GM23338 (cell line): Measurements from ENCODE around the gene CDK5RAP2. TPM values are rescaled to one million over a fixed set of nuclear protein-coding genes. Genes with fewer than 3 reads are reported as not detected.

ENCODE experiments used
- ATAC-seq: fragments of 200-7000 bp; cut with Tn5 transposase; 3 replicates; pipeline ENCODE4 v1.9.1; 2020
- DNase-seq: peaks from one replicate; pipeline ENCODE4 v3.0.0-alpha.2; 2015; ENCODE audit warnings: low spot score
- H2AFZ ChIP-seq: fragments of 200-600 bp; sonication (generic); 2 replicates; pipeline ENCODE4 v1.8.0; 2016; ENCODE audit warnings: antibody characterized with exemption, mild to moderate bottlenecking, moderate library complexity
- H3F3A ChIP-seq: fragments of 200-600 bp; sonication (generic); replicated peaks from 2 replicates; pipeline ENCODE4 v1.8.0; 2017; ENCODE audit warnings: antibody characterized with exemption, mixed run types, low read depth
- H3K27ac ChIP-seq: fragments of 200-600 bp; sonication (generic); 2 replicates; pipeline ENCODE4 v1.6.1; 2016; ENCODE audit warnings: low read depth
- H3K27me3 ChIP-seq: fragments of 200-600 bp; sonication (generic); 2 replicates; pipeline ENCODE4 v1.8.0; 2016; ENCODE audit warnings: mild to moderate bottlenecking, mixed run types, moderate library complexity; ENCODE audit not compliant: insufficient read depth
- H3K36me3 ChIP-seq: fragments of 200-600 bp; sonication (generic); 2 replicates; pipeline ENCODE4 v1.8.0; 2016; ENCODE audit warnings: mild to moderate bottlenecking; ENCODE audit not compliant: insufficient read depth
- H3K4me1 ChIP-seq: fragments of 200-600 bp; sonication (generic); 2 replicates; pipeline ENCODE4 v1.8.0; 2016; ENCODE audit warnings: mild to moderate bottlenecking, moderate library complexity; ENCODE audit not compliant: insufficient read depth
- H3K4me2 ChIP-seq: fragments of 200-600 bp; sonication (generic); 2 replicates; pipeline ENCODE4 v1.7.1; 2017; ENCODE audit warnings: mixed run types
- H3K4me3 ChIP-seq: fragments of 200-600 bp; sonication (generic); 2 replicates; pipeline ENCODE4 v1.6.1; 2016; ENCODE audit warnings: mixed run types
- H3K79me2 ChIP-seq: fragments of 200-600 bp; sonication (generic); replicated peaks from 2 replicates; pipeline ENCODE4 v1.8.0; 2017; ENCODE audit warnings: mild to moderate bottlenecking; ENCODE audit not compliant: insufficient read depth
- H3K9me2 ChIP-seq: fragments of 200-600 bp; sonication (generic); 2 replicates; pipeline ENCODE4 v1.8.0; 2017; ENCODE audit not compliant: insufficient read depth
- H4K20me1 ChIP-seq: fragments of 200-600 bp; sonication (generic); replicated peaks from 2 replicates; pipeline ENCODE4 v1.8.0; 2017; ENCODE audit warnings: mild to moderate bottlenecking; ENCODE audit not compliant: insufficient read depth
- H3K27ac Mint-ChIP-seq: 2 replicates; pipeline ENCODE4 v1.8.0; 2020; ENCODE audit warnings: inconsistent platforms, mild to moderate bottlenecking, moderate library complexity, mixed read lengths
- H3K27me3 Mint-ChIP-seq: 3 replicates; pipeline ENCODE4 v1.8.0; 2022; ENCODE audit warnings: low read depth, mild to moderate bottlenecking, moderate library complexity, mixed read lengths, inconsistent platforms; ENCODE audit not compliant: insufficient read depth, poor library complexity
- H3K36me3 Mint-ChIP-seq: 3 replicates; pipeline ENCODE4 v1.8.0; 2021; ENCODE audit warnings: low read depth, mild to moderate bottlenecking, inconsistent platforms, moderate library complexity, mixed read lengths
- H3K4me1 Mint-ChIP-seq: 3 replicates; pipeline ENCODE4 v1.8.0; 2020; ENCODE audit warnings: mild to moderate bottlenecking, inconsistent platforms, mixed read lengths
- H3K4me3 Mint-ChIP-seq: 3 replicates; pipeline ENCODE4 v1.8.0; 2021; ENCODE audit warnings: moderate library complexity, mild to moderate bottlenecking, inconsistent platforms, mixed read lengths
- H3K9me3 Mint-ChIP-seq: 3 replicates; pipeline ENCODE4 v1.8.0; 2020; ENCODE audit warnings: moderate library complexity, mild to moderate bottlenecking, inconsistent platforms, mixed read lengths
- EZH2 ChIP-seq: fragments of 200-600 bp; sonication (generic); IDR thresholded peaks from one replicate; pipeline ENCODE4 v1.8.0; 2017; ENCODE audit warnings: antibody characterized with exemption, mild to moderate bottlenecking, low read depth; ENCODE audit not compliant: unreplicated experiment
- EZH2phosphoT487 ChIP-seq: fragments of 200-600 bp; sonication (generic); IDR thresholded peaks from one replicate; pipeline ENCODE4 v1.8.1; 2018; ENCODE audit warnings: antibody characterized with exemption; ENCODE audit not compliant: unreplicated experiment
- JUNB ChIP-seq: IDR thresholded peaks from one replicate; pipeline ENCODE4 v1.6.1; 2016; ENCODE audit warnings: antibody characterized with exemption; ENCODE audit not compliant: unreplicated experiment
- NANOG ChIP-seq: IDR thresholded peaks from 2 replicates; pipeline ENCODE4 v1.6.1; 2016; ENCODE audit warnings: antibody characterized with exemption, borderline replicate concordance
- POLR2AphosphoS5 ChIP-seq: IDR thresholded peaks from 2 replicates; pipeline ENCODE4 v1.6.1; 2016; ENCODE audit warnings: antibody characterized with exemption, low read depth
- STAT1 ChIP-seq: IDR thresholded peaks from one replicate; pipeline ENCODE4 v1.6.1; 2016; ENCODE audit warnings: antibody characterized with exemption; ENCODE audit not compliant: unreplicated experiment
- ZNF331 ChIP-seq: fragments of 250-450 bp; sonication (Bioruptor Pico); IDR thresholded peaks from 2 replicates; pipeline ENCODE4 v1.5.0; 2020; ENCODE audit warnings: low read depth, mild to moderate bottlenecking, moderate library complexity
- polyA plus RNA-seq: library from polyadenylated mRNA; unstranded; fragments of >200 nt; fragmentation: Nextera tagmentation; extraction: Ambion mirVana; gene quantifications from 2 replicates; pipeline ENCODE4 v1.2.1, GENCODE V29; 2016
- total RNA-seq: library from RNA; depleted of rRNA; stranded (reverse); fragments of >200 nt; shearing (Covaris generic); gene quantifications from 2 replicates; pipeline ENCODE4 v1.2.3, GENCODE V29; 2014
- TF ChIP-seq, protein P1 (sequence below): IDR thresholded peaks from 2 replicates; pipeline ENCODE4 v1.6.1; 2016; ENCODE audit warnings: antibody characterized with exemption
- TF ChIP-seq, protein P2 (sequence below), 2 experiments: fragments of 200-600 bp in 1 of 2; sonication (generic) in 1 of 2; conservative IDR thresholded peaks; 2 replicates each; pipeline versions ENCODE4 v1.5.1 to v1.6.1; 2016 to 2017; ENCODE audit warnings: antibody characterized with exemption in 2 of 2, low read depth in 2 of 2, mild to moderate bottlenecking in 2 of 2, moderate library complexity in 1 of 2
- TF ChIP-seq, protein P3 (sequence below): IDR thresholded peaks from one replicate; pipeline ENCODE4 v1.6.1; 2018; ENCODE audit warnings: antibody characterized with exemption; ENCODE audit not compliant: unreplicated experiment
- TF ChIP-seq, protein P4 (sequence below): fragments of 250-450 bp; sonication (Bioruptor Pico); IDR thresholded peaks from 2 replicates; pipeline ENCODE4 v1.5.0; 2020; ENCODE audit warnings: mild to moderate bottlenecking, moderate library complexity

The CDK5RAP2 gene
- total and polyA plus RNA-seq, 2 experiments from 2014 or later, result 50.7 to 65.7 TPM

- H3K27ac Mint-ChIP-seq, result no peak overlapping the region
Measured at GRCh38 chr9:120389300-120389699, 190.7 kb downstream of the CDK5RAP2 start.

More at GRCh38 chr9:120389300-120389699, 190.7 kb downstream of the CDK5RAP2 start:
- no peaks in the 10 kb centered on the region for H3K4me1 ChIP-seq
- H2AFZ ChIP-seq, result no peak overlapping the region
- no peaks in the 10 kb centered on the region for H3K9me2 ChIP-seq
- DNase-seq (no peak), ATAC-seq (no peak)
- no peak overlapping the region for H3K4me2 ChIP-seq
- H3K9me3 Mint-ChIP-seq, result no peaks in the 10 kb centered on the region
- TF ChIP-seq, protein P1, sequence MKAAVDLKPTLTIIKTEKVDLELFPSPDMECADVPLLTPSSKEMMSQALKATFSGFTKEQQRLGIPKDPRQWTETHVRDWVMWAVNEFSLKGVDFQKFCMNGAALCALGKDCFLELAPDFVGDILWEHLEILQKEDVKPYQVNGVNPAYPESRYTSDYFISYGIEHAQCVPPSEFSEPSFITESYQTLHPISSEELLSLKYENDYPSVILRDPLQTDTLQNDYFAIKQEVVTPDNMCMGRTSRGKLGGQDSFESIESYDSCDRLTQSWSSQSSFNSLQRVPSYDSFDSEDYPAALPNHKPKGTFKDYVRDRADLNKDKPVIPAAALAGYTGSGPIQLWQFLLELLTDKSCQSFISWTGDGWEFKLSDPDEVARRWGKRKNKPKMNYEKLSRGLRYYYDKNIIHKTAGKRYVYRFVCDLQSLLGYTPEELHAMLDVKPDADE, result no peak
- TF ChIP-seq, protein P2, sequence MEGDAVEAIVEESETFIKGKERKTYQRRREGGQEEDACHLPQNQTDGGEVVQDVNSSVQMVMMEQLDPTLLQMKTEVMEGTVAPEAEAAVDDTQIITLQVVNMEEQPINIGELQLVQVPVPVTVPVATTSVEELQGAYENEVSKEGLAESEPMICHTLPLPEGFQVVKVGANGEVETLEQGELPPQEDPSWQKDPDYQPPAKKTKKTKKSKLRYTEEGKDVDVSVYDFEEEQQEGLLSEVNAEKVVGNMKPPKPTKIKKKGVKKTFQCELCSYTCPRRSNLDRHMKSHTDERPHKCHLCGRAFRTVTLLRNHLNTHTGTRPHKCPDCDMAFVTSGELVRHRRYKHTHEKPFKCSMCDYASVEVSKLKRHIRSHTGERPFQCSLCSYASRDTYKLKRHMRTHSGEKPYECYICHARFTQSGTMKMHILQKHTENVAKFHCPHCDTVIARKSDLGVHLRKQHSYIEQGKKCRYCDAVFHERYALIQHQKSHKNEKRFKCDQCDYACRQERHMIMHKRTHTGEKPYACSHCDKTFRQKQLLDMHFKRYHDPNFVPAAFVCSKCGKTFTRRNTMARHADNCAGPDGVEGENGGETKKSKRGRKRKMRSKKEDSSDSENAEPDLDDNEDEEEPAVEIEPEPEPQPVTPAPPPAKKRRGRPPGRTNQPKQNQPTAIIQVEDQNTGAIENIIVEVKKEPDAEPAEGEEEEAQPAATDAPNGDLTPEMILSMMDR (conservative IDR thresholded peaks at IDR 0.05; ENCODE audit: low read depth in 2 of 2), result no peak
- TF ChIP-seq NANOG (no peak), ZNF331 (no peak), STAT1 (no peak), JUNB (no peak), POLR2AphosphoS5 (no peak), EZH2phosphoT487 (no peak), EZH2 (no peak)
- TF ChIP-seq, protein P3, sequence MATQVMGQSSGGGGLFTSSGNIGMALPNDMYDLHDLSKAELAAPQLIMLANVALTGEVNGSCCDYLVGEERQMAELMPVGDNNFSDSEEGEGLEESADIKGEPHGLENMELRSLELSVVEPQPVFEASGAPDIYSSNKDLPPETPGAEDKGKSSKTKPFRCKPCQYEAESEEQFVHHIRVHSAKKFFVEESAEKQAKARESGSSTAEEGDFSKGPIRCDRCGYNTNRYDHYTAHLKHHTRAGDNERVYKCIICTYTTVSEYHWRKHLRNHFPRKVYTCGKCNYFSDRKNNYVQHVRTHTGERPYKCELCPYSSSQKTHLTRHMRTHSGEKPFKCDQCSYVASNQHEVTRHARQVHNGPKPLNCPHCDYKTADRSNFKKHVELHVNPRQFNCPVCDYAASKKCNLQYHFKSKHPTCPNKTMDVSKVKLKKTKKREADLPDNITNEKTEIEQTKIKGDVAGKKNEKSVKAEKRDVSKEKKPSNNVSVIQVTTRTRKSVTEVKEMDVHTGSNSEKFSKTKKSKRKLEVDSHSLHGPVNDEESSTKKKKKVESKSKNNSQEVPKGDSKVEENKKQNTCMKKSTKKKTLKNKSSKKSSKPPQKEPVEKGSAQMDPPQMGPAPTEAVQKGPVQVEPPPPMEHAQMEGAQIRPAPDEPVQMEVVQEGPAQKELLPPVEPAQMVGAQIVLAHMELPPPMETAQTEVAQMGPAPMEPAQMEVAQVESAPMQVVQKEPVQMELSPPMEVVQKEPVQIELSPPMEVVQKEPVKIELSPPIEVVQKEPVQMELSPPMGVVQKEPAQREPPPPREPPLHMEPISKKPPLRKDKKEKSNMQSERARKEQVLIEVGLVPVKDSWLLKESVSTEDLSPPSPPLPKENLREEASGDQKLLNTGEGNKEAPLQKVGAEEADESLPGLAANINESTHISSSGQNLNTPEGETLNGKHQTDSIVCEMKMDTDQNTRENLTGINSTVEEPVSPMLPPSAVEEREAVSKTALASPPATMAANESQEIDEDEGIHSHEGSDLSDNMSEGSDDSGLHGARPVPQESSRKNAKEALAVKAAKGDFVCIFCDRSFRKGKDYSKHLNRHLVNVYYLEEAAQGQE, result no peak
- TF ChIP-seq, protein P4, sequence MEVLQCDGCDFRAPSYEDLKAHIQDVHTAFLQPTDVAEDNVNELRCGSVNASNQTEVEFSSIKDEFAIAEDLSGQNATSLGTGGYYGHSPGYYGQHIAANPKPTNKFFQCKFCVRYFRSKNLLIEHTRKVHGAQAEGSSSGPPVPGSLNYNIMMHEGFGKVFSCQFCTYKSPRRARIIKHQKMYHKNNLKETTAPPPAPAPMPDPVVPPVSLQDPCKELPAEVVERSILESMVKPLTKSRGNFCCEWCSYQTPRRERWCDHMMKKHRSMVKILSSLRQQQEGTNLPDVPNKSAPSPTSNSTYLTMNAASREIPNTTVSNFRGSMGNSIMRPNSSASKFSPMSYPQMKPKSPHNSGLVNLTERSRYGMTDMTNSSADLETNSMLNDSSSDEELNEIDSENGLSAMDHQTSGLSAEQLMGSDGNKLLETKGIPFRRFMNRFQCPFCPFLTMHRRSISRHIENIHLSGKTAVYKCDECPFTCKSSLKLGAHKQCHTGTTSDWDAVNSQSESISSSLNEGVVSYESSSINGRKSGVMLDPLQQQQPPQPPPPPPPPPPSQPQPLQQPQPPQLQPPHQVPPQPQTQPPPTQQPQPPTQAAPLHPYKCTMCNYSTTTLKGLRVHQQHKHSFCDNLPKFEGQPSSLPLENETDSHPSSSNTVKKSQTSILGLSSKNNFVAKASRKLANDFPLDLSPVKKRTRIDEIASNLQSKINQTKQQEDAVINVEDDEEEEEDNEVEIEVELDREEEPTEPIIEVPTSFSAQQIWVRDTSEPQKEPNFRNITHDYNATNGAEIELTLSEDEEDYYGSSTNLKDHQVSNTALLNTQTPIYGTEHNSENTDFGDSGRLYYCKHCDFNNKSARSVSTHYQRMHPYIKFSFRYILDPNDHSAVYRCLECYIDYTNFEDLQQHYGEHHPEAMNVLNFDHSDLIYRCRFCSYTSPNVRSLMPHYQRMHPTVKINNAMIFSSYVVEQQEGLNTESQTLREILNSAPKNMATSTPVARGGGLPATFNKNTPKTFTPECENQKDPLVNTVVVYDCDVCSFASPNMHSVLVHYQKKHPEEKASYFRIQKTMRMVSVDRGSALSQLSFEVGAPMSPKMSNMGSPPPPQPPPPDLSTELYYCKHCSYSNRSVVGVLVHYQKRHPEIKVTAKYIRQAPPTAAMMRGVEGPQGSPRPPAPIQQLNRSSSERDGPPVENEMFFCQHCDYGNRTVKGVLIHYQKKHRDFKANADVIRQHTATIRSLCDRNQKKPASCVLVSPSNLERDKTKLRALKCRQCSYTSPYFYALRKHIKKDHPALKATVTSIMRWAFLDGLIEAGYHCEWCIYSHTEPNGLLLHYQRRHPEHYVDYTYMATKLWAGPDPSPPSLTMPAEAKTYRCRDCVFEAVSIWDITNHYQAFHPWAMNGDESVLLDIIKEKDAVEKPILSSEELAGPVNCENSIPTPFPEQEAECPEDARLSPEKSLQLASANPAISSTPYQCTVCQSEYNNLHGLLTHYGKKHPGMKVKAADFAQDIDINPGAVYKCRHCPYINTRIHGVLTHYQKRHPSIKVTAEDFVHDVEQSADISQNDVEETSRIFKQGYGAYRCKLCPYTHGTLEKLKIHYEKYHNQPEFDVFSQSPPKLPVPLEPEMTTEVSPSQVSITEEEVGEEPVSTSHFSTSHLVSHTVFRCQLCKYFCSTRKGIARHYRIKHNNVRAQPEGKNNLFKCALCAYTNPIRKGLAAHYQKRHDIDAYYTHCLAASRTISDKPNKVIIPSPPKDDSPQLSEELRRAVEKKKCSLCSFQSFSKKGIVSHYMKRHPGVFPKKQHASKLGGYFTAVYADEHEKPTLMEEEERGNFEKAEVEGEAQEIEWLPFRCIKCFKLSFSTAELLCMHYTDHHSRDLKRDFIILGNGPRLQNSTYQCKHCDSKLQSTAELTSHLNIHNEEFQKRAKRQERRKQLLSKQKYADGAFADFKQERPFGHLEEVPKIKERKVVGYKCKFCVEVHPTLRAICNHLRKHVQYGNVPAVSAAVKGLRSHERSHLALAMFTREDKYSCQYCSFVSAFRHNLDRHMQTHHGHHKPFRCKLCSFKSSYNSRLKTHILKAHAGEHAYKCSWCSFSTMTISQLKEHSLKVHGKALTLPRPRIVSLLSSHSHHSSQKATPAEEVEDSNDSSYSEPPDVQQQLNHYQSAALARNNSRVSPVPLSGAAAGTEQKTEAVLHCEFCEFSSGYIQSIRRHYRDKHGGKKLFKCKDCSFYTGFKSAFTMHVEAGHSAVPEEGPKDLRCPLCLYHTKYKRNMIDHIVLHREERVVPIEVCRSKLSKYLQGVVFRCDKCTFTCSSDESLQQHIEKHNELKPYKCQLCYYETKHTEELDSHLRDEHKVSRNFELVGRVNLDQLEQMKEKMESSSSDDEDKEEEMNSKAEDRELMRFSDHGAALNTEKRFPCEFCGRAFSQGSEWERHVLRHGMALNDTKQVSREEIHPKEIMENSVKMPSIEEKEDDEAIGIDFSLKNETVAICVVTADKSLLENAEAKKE (CRISPR knock-in tag), result no peak
- peaks cover 33% of the 10 kb centered on the region for H3K27me3 Mint-ChIP-seq
- H3K36me3 Mint-ChIP-seq, result peaks cover 51% of the 10 kb centered on the region
- no peak overlapping the region for H3K27ac ChIP-seq
- H3K79me2 ChIP-seq, result no peaks in the 10 kb centered on the region
- peaks cover 7% of the 10 kb centered on the region; the same call in 1 of the 2 replicates for H3K36me3 ChIP-seq
- no peak overlapping the region for H3K4me3 Mint-ChIP-seq
- H3K4me3 ChIP-seq, result no peak overlapping the region
- no peaks in the 10 kb centered on the region for H3F3A ChIP-seq
- H3K4me1 Mint-ChIP-seq, result 0 out of 3 replicates have a peak, but pooled peaks cover 2% of the 10 kb centered on the region
- H4K20me1 ChIP-seq, result no peaks in the 10 kb centered on the region
- no peaks in the 10 kb centered on the region for H3K27me3 ChIP-seq
